GM10847 (cell line): Measurements from ENCODE around the gene LCORL.

Source experiments
- POLR2A ChIP-seq: IDR thresholded peaks from 2 replicates; pipeline ENCODE4 v1.6.1; 2011; ENCODE audit not compliant: insufficient read length; ENCODE audit errors: extremely low read depth

The LCORL gene

GRCh38 chr4:18033111-18034085 is 11.8 kb upstream of the LCORL start:
- no peak for TF ChIP-seq POLR2A

- no peak for TF ChIP-seq POLR2A
These were observed 3.7 kb upstream of the LCORL start for GRCh38 chr4:18025288-18025687.

- no peak for TF ChIP-seq POLR2A
These were observed 1.1 kb upstream of the LCORL start for GRCh38 chr4:18022572-18023050.

- TF ChIP-seq POLR2A = peak; percentile 47
These were observed 160 bp downstream of the LCORL start for GRCh38 chr4:18021470-18021719.

GRCh38 chr4:18020671-18021469 is 685 bp downstream of the LCORL start:
- TF ChIP-seq POLR2A = no peak

GRCh38 chr4:18020145-18020670 is 1.3 kb downstream of the LCORL start:
- no peak for TF ChIP-seq POLR2A

GRCh38 chr4:18014269-18014668 is 7.3 kb downstream of the LCORL start:
- TF ChIP-seq POLR2A = no peak

GRCh38 chr4:18012807-18013462 is 8.6 kb downstream of the LCORL start:
- no peak for TF ChIP-seq POLR2A

GRCh38 chr4:18012134-18012806 is 9.3 kb downstream of the LCORL start:
- no peak for TF ChIP-seq POLR2A

GRCh38 chr4:18007625-18008024 is 13.9 kb downstream of the LCORL start:
- no peak for TF ChIP-seq POLR2A

GRCh38 chr4:17997129-17997528 is 24.4 kb downstream of the LCORL start:
- no peak for TF ChIP-seq POLR2A

- TF ChIP-seq POLR2A = no peak
These were observed 26.4 kb downstream of the LCORL start for GRCh38 chr4:17995165-17995564.

GRCh38 chr4:17985832-17986231 is 35.7 kb downstream of the LCORL start:
- TF ChIP-seq POLR2A = no peak

GRCh38 chr4:17981063-17981462 is 40.5 kb downstream of the LCORL start:
- TF ChIP-seq POLR2A = no peak

GRCh38 chr4:17968721-17969120 is 52.8 kb downstream of the LCORL start:
- TF ChIP-seq POLR2A = no peak
